ENCODE results near the gene ACTL6B.

- TF ChIP-seq CTCF (IDR thresholded peaks at IDR 0.05; ENCODE audit: poor library complexity) (no peak), EZH2 (IDR thresholded peaks at IDR 0.05; ENCODE audit: borderline replicate concordance) (no peak)
Observed at GRCh38 chr7:100687261-100687660, 31.0 kb upstream of the ACTL6B start.

All from hepatocyte (in vitro differentiated cells).